Measurements from ENCODE around the gene TRIM32.
"Not testable (repeated sequence)": the region's sequence is repeated elsewhere in the genome, so short reads cannot be mapped to it uniquely, and the experiment has no call there.

TRIM32 gene

GRCh38 chr9:116683535-116683934 is 3.6 kb upstream of the TRIM32 start:
- H3K4me1 ChIP-seq (ENCODE audit: control insufficient read depth, insufficient read depth, low read length, unreplicated experiment), result peaks cover 10% of the 10 kb centered on the region
- no peak overlapping the region for H3K4me3 ChIP-seq (ENCODE audit: low read depth, low read length)
- no peaks in the 10 kb centered on the region for H3K36me3 ChIP-seq (ENCODE audit: insufficient read depth, low read length)
- peaks cover 12% of the 10 kb centered on the region for H3K79me2 ChIP-seq (ENCODE audit: control insufficient read depth, insufficient read depth, low read length, unreplicated experiment)
- H2AFZ ChIP-seq (ENCODE audit: low read length, unreplicated experiment), result no peak overlapping the region
- no peaks in the 10 kb centered on the region for H3K27me3 ChIP-seq (ENCODE audit: insufficient read depth, low read length)
- H3K27ac ChIP-seq (ENCODE audit: low read depth, low read length), result no peak overlapping the region

- Histone ChIP-seq H3K4me1 (ENCODE audit: control insufficient read depth, insufficient read depth, low read length, unreplicated experiment) (peaks cover 27% of the 10 kb centered on the region), H2AFZ (ENCODE audit: low read length, unreplicated experiment) (no peak overlapping the region), H3K79me2 (ENCODE audit: control insufficient read depth, insufficient read depth, low read length, unreplicated experiment) (peaks cover 28% of the 10 kb centered on the region), H3K27ac (ENCODE audit: low read depth, low read length) (no peak overlapping the region), H3K36me3 (ENCODE audit: insufficient read depth, low read length) (no peaks in the 10 kb centered on the region), H3K4me3 (ENCODE audit: low read depth, low read length) (no peak overlapping the region), H3K27me3 (ENCODE audit: insufficient read depth, low read length) (no peaks in the 10 kb centered on the region)
These were observed 1.9 kb upstream of the TRIM32 start for GRCh38 chr9:116685166-116685565.

GRCh38 chr9:116686135-116686534 is 970 bp upstream of the TRIM32 start:
- Histone ChIP-seq H3K4me1 (ENCODE audit: control insufficient read depth, insufficient read depth, low read length, unreplicated experiment) (peaks cover 34% of the 10 kb centered on the region), H3K27ac (ENCODE audit: low read depth, low read length) (no peak overlapping the region), H3K4me3 (ENCODE audit: low read depth, low read length) (peak overlapping the region; percentile 98), H3K27me3 (ENCODE audit: insufficient read depth, low read length) (no peaks in the 10 kb centered on the region), H2AFZ (ENCODE audit: low read length, unreplicated experiment) (peak overlapping the region; percentile 65), H3K79me2 (ENCODE audit: control insufficient read depth, insufficient read depth, low read length, unreplicated experiment) (peaks cover 38% of the 10 kb centered on the region), H3K36me3 (ENCODE audit: insufficient read depth, low read length) (no peaks in the 10 kb centered on the region)

- Histone ChIP-seq H3K27me3 (ENCODE audit: insufficient read depth, low read length) (no peaks in the 10 kb centered on the region), H3K27ac (ENCODE audit: low read depth, low read length) (no peak overlapping the region), H3K79me2 (ENCODE audit: control insufficient read depth, insufficient read depth, low read length, unreplicated experiment) (peaks cover 43% of the 10 kb centered on the region), H3K36me3 (ENCODE audit: insufficient read depth, low read length) (peaks cover 4% of the 10 kb centered on the region; the same call in 1 of the 2 replicates), H3K4me3 (ENCODE audit: low read depth, low read length) (peak overlapping the region; percentile 98), H2AFZ (ENCODE audit: low read length, unreplicated experiment) (peak overlapping the region; percentile 65), H3K4me1 (ENCODE audit: control insufficient read depth, insufficient read depth, low read length, unreplicated experiment) (peaks cover 40% of the 10 kb centered on the region)
These were observed 422 bp upstream of the TRIM32 start for GRCh38 chr9:116686693-116687073.

GRCh38 chr9:116687754-116688135 is 640 bp downstream of the TRIM32 start:
- Histone ChIP-seq H3K36me3 (ENCODE audit: insufficient read depth, low read length) (peaks cover 5% of the 10 kb centered on the region; the same call in 1 of the 2 replicates), H3K27me3 (ENCODE audit: insufficient read depth, low read length) (no peaks in the 10 kb centered on the region), H3K4me1 (ENCODE audit: control insufficient read depth, insufficient read depth, low read length, unreplicated experiment) (peaks cover 45% of the 10 kb centered on the region), H3K27ac (ENCODE audit: low read depth, low read length) (no peak overlapping the region), H2AFZ (ENCODE audit: low read length, unreplicated experiment) (no peak overlapping the region), H3K79me2 (ENCODE audit: control insufficient read depth, insufficient read depth, low read length, unreplicated experiment) (peaks cover 53% of the 10 kb centered on the region), H3K4me3 (ENCODE audit: low read depth, low read length) (peak overlapping the region; percentile 98)

- Histone ChIP-seq H3K4me3 (ENCODE audit: low read depth, low read length) (peak overlapping the region; percentile 98), H2AFZ (ENCODE audit: low read length, unreplicated experiment) (no peak overlapping the region), H3K27ac (ENCODE audit: low read depth, low read length) (no peak overlapping the region), H3K79me2 (ENCODE audit: control insufficient read depth, insufficient read depth, low read length, unreplicated experiment) (peaks cover 63% of the 10 kb centered on the region), H3K36me3 (ENCODE audit: insufficient read depth, low read length) (peaks cover 5% of the 10 kb centered on the region; the same call in 1 of the 2 replicates), H3K27me3 (ENCODE audit: insufficient read depth, low read length) (no peaks in the 10 kb centered on the region), H3K4me1 (ENCODE audit: control insufficient read depth, insufficient read depth, low read length, unreplicated experiment) (peaks cover 57% of the 10 kb centered on the region)
These were observed 1.8 kb downstream of the TRIM32 start for GRCh38 chr9:116688806-116689485.

- H3K27me3 ChIP-seq (ENCODE audit: insufficient read depth, low read length), result no peaks in the 10 kb centered on the region
- H3K4me3 ChIP-seq (ENCODE audit: low read depth, low read length), result peak overlapping the region; percentile 98
- no peak overlapping the region for H3K27ac ChIP-seq (ENCODE audit: low read depth, low read length)
- H3K4me1 ChIP-seq (ENCODE audit: control insufficient read depth, insufficient read depth, low read length, unreplicated experiment), result peaks cover 60% of the 10 kb centered on the region
- peaks cover 67% of the 10 kb centered on the region for H3K79me2 ChIP-seq (ENCODE audit: control insufficient read depth, insufficient read depth, low read length, unreplicated experiment)
- H3K36me3 ChIP-seq (ENCODE audit: insufficient read depth, low read length), result peaks cover 5% of the 10 kb centered on the region; the same call in 1 of the 2 replicates
- H2AFZ ChIP-seq (ENCODE audit: low read length, unreplicated experiment), result no peak overlapping the region
These were observed 2.5 kb downstream of the TRIM32 start for GRCh38 chr9:116689486-116690032.

- H3K4me3 ChIP-seq (ENCODE audit: low read depth, low read length); H2AFZ ChIP-seq (ENCODE audit: low read length, unreplicated experiment); H3K27me3 ChIP-seq (ENCODE audit: insufficient read depth, low read length); H3K27ac ChIP-seq (ENCODE audit: low read depth, low read length): not testable (repeated sequence)
- H3K79me2 ChIP-seq (ENCODE audit: control insufficient read depth, insufficient read depth, low read length, unreplicated experiment), result peaks cover 79% of the 10 kb centered on the region
- peaks cover 60% of the 10 kb centered on the region for H3K4me1 ChIP-seq (ENCODE audit: control insufficient read depth, insufficient read depth, low read length, unreplicated experiment)
- H3K36me3 ChIP-seq (ENCODE audit: insufficient read depth, low read length), result peaks cover 14% of the 10 kb centered on the region
These were observed 3.7 kb downstream of the TRIM32 start for GRCh38 chr9:116690805-116691204.

GRCh38 chr9:116691607-116692006 is 4.5 kb downstream of the TRIM32 start:
- Histone ChIP-seq H3K27ac (ENCODE audit: low read depth, low read length) (peak overlapping the region; percentile 86; the same call in 1 of the 2 replicates), H3K4me3 (ENCODE audit: low read depth, low read length) (no peak overlapping the region), H3K79me2 (ENCODE audit: control insufficient read depth, insufficient read depth, low read length, unreplicated experiment) (peaks cover 87% of the 10 kb centered on the region), H3K36me3 (ENCODE audit: insufficient read depth, low read length) (peaks cover 14% of the 10 kb centered on the region), H2AFZ (ENCODE audit: low read length, unreplicated experiment) (no peak overlapping the region), H3K27me3 (ENCODE audit: insufficient read depth, low read length) (no peaks in the 10 kb centered on the region), H3K4me1 (ENCODE audit: control insufficient read depth, insufficient read depth, low read length, unreplicated experiment) (peaks cover 56% of the 10 kb centered on the region)

- Histone ChIP-seq H3K27me3 (ENCODE audit: insufficient read depth, low read length) (no peaks in the 10 kb centered on the region), H3K4me3 (ENCODE audit: low read depth, low read length) (0 out of 2 replicates have a peak overlapping the region, but pooled peaks have one; percentile 2), H3K4me1 (ENCODE audit: control insufficient read depth, insufficient read depth, low read length, unreplicated experiment) (peaks cover 65% of the 10 kb centered on the region), H3K27ac (ENCODE audit: low read depth, low read length) (peak overlapping the region; percentile 86), H3K79me2 (ENCODE audit: control insufficient read depth, insufficient read depth, low read length, unreplicated experiment) (peaks cover 94% of the 10 kb centered on the region), H3K36me3 (ENCODE audit: insufficient read depth, low read length) (peaks cover 14% of the 10 kb centered on the region), H2AFZ (ENCODE audit: low read length, unreplicated experiment) (no peak overlapping the region)
These were observed 5.5 kb downstream of the TRIM32 start for GRCh38 chr9:116692616-116693015.

- H3K36me3 ChIP-seq (ENCODE audit: insufficient read depth, low read length), result peaks cover 20% of the 10 kb centered on the region
- H3K4me1 ChIP-seq (ENCODE audit: control insufficient read depth, insufficient read depth, low read length, unreplicated experiment), result peaks cover 68% of the 10 kb centered on the region
- no peak overlapping the region for H2AFZ ChIP-seq (ENCODE audit: low read length, unreplicated experiment)
- H3K4me3 ChIP-seq (ENCODE audit: low read depth, low read length), result peak overlapping the region; percentile 39; the same call in 1 of the 2 replicates
- H3K27ac ChIP-seq (ENCODE audit: low read depth, low read length), result peak overlapping the region; percentile 86
- H3K27me3 ChIP-seq (ENCODE audit: insufficient read depth, low read length), result no peaks in the 10 kb centered on the region
- H3K79me2 ChIP-seq (ENCODE audit: control insufficient read depth, insufficient read depth, low read length, unreplicated experiment), result peaks cover 94% of the 10 kb centered on the region
These were observed 6.2 kb downstream of the TRIM32 start for GRCh38 chr9:116693233-116693731.
